22Rv1 (cell line): ENCODE data around the gene SRI.

Experiments used
- ZFX ChIP-seq: fragments of 450-650 bp; IDR thresholded peaks from 2 replicates; pipeline ENCODE4 v1.6.1; 2017; ENCODE audit warnings: antibody characterized with exemption, borderline replicate concordance
- TF ChIP-seq, protein P1 (sequence below): fragments of 450-650 bp; IDR thresholded peaks from 2 replicates; pipeline ENCODE4 v1.5.1; 2017; ENCODE audit warnings: mild to moderate bottlenecking

DNA sequence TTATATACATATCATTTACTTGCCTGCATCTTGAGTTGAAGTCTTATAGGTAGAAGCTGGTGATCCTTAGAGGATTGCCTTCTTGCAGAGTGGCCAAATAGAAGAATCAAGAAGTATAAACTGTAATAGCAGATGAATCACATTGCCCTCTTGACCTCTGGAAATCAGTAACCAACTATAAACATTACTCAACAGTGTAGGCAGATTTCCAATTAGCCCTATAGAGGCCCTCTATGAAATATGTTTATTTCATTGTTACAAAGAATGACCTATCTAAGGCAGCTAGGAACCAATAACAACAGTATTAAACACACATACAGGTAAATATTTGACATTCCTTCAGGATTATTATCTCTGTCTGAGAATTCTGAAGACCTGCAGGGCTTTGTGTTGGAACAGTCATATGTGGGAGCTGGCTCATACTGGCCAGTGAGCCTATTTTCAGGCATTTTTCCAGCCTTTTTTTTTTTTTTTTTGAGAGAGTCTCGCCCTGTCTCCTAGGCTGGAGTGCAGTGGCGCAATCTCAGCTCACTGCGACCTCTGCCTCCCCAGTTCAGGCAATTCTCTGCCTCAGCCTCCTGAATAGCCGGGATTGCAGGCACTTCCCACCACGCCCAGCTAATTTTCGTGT is 7.2 kb upstream of the SRI start:
- TF ChIP-seq, protein P1, sequence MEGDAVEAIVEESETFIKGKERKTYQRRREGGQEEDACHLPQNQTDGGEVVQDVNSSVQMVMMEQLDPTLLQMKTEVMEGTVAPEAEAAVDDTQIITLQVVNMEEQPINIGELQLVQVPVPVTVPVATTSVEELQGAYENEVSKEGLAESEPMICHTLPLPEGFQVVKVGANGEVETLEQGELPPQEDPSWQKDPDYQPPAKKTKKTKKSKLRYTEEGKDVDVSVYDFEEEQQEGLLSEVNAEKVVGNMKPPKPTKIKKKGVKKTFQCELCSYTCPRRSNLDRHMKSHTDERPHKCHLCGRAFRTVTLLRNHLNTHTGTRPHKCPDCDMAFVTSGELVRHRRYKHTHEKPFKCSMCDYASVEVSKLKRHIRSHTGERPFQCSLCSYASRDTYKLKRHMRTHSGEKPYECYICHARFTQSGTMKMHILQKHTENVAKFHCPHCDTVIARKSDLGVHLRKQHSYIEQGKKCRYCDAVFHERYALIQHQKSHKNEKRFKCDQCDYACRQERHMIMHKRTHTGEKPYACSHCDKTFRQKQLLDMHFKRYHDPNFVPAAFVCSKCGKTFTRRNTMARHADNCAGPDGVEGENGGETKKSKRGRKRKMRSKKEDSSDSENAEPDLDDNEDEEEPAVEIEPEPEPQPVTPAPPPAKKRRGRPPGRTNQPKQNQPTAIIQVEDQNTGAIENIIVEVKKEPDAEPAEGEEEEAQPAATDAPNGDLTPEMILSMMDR = no peak
- no peak for TF ChIP-seq ZFX
